Ectodermal cell (in vitro differentiated cells): Measurements from ENCODE around the gene OGDHL.

Experiments
- H3K27ac ChIP-seq: 2 replicates; pipeline ENCODE4 v1.7.0; 2013; ENCODE audit warnings: mild to moderate bottlenecking, low read depth, low read length; ENCODE audit not compliant: insufficient read depth, poor library complexity, severe bottlenecking
- H3K27me3 ChIP-seq: 2 replicates; pipeline ENCODE4 v1.7.0; 2013; ENCODE audit warnings: mild to moderate bottlenecking, low read length; ENCODE audit not compliant: insufficient read depth, control insufficient read depth, poor library complexity, severe bottlenecking
- H3K36me3 ChIP-seq: one replicate; pipeline ENCODE4 v1.7.0; 2013; ENCODE audit warnings: low read length; ENCODE audit not compliant: control insufficient read depth, insufficient read depth
- H3K4me1 ChIP-seq: one replicate; pipeline ENCODE4 v1.7.0; 2013; ENCODE audit warnings: low read length; ENCODE audit not compliant: control insufficient read depth, insufficient read depth
- H3K4me3 ChIP-seq: 2 replicates; pipeline ENCODE4 v1.7.0; 2013; ENCODE audit warnings: low read depth, low read length, control low read depth; ENCODE audit not compliant: insufficient read depth
- H3K9me3 ChIP-seq: 2 replicates; pipeline ENCODE4 v1.7.0; 2013; ENCODE audit warnings: mild to moderate bottlenecking, low read length, moderate library complexity; ENCODE audit not compliant: control insufficient read depth
- WGBS, 2 experiments: methylation state at CpG; one replicate each; pipeline ENCODE4 v1.1.7; 2013; ENCODE audit warnings: missing lambda C conversion rate in 2 of 2; 5-methylcytosine and 5-hydroxymethylcytosine counted together

The OGDHL gene

DNA sequence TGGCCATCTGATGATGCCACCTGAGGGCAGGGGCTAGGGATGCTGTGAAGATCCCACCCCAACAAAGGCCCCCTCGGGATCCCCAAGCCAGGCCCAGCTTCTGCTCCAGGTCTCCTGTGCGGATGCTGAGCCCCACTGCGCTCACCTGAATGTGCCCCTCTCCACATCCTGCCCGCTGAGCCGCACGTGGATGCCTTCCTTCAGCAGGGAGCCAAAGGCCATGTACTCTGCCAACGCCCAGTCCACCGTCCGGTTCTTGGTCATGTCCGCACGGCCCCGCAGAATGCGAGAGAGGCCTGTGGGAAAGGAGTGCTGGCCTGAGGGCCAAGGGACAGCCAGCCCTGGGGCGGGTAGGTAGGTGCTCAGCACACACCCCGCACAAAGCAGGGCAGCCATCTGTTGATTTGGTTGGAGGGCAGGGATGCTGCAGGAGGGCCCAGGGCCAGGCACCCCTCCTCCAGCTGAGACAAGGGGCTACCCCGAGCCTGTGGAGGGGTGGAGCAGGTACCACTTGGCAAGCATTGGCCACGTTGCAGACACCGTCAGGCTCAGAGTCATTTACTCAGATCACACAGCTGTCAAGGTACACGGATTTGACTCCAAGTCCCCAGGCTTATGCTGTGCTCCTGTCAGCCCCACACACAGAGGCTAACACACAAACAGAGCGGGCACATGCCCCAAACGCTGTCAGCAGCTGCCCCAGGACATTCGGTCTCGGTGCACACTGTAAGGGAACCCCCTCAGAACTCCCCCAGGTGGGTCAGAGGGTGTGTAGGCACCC lies 19.2 kb downstream of the OGDHL start:
- Histone ChIP-seq H3K9me3 (no peaks in the 10 kb centered on the region), H3K36me3 (no peaks in the 10 kb centered on the region), H3K27me3 (no peaks in the 10 kb centered on the region), H3K27ac (no peak overlapping the region), H3K4me1 (no peaks in the 10 kb centered on the region), H3K4me3 (no peak overlapping the region)
- WGBS, 2 experiments: 92 to 93% methylated on average over 23 of the region's 23 CpGs

DNA sequence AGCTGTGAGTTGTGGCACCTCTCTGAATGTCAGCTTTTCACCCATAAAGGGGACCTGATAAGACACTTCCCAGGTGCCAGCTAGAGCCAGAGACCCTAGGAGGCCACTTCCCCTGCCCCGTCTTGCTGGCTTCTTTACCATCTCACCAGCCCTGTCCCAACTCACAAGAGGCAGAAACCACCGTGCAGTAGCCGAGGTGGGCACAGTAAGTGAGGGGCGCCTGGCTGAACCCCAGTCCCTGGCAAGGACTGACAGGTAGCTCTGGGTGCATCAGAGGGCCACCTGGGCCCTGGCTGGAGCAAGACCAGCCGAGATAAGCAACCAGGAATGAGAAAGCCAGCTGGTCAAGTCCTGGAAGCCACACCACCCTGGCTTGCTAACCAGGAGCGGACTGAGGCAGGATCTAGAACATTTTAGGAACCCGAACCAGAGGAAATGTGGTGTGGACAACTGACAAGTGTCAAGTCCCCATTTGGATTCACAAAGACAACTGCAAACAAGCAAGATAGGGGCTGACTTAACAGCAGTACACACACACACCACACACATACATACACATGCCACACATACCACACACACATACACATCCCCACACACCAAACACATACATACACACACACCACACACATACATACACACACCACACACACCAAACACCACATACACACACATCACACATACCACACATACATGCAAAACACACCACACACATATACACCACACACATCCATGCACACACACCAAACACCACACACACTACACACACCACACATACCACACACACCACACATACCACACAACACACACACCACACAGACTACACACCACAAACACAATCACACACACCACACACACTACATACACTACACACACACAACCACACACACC lies 20.8 kb downstream of the OGDHL start:
- no peak overlapping the region for H3K27ac ChIP-seq
- 91 to 92% methylated on average over 7 of the region's 7 CpGs for WGBS, 2 experiments
- H3K36me3 ChIP-seq: no peaks in the 10 kb centered on the region
- H3K4me3 ChIP-seq: no peak overlapping the region
- H3K4me1 ChIP-seq: no peaks in the 10 kb centered on the region
- H3K9me3 ChIP-seq: no peaks in the 10 kb centered on the region
- H3K27me3 ChIP-seq: no peaks in the 10 kb centered on the region

DNA sequence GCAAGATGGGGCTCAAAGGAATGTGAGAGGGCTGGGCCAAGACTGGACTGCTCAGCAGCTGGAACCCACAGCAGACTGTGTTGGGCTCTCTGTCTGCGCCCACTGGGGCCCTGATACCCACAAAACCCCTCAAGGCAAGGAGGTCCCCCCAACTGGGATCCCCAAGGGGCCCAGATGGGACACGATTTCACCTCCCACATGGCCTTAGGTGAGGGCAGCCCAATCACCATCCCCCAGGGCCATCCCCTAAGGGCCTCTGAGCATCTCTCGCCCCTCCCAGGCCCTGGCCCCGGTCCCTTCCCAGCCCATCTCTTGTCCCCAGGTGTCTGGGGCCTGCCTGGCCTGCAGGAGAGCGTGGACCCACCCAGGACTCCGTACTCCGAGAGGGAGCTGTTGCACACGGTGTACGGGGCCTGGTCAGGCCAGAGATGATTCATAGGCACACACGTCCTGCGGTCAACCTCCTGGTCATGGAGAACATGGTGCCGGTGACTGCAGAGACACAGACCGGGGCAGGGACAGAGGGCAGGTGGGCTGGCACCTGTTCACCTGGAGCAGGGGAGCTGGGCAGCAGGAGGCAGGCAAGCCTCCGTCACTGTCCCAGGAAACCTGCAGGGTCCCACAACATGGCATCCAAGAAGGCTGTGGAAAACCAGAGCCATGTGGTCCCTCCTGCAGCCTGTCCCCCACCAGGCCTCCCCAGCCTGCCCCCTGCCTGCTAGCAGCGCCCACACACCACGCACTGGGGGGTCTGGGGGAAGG lies 21.6 kb downstream of the OGDHL start:
- no peak overlapping the region for H3K4me3 ChIP-seq
- H3K27ac ChIP-seq: no peak overlapping the region
- H3K36me3 ChIP-seq: no peaks in the 10 kb centered on the region
- no peaks in the 10 kb centered on the region for H3K4me1 ChIP-seq
- H3K27me3 ChIP-seq: no peaks in the 10 kb centered on the region
- 92 to 93% methylated on average over 16 of the region's 16 CpGs for WGBS, 2 experiments
- no peaks in the 10 kb centered on the region for H3K9me3 ChIP-seq

DNA sequence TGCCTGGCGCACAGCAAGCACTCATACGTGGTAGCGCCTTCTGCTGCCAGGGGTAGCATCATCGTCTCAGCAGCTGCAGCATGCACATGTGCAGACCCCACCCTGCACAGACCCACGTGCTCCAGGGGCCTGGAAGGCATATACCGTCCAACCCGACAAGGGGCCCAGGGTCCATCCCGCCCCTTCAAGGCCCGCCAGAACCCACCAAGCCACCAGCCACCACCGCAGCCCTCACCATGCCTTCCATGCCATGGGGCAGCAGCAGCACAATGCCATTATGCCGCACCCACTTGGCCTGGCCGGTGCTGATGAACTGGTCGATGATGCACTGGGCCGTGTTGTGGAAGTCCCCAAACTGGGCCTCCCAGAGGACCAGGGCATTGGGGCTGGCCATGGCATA lies 22.7 kb downstream of the OGDHL start:
- Histone ChIP-seq H3K4me3 (no peak overlapping the region), H3K4me1 (no peaks in the 10 kb centered on the region)
- WGBS, 2 experiments: 87 to 89% methylated on average over 14 of the region's 14 CpGs

DNA sequence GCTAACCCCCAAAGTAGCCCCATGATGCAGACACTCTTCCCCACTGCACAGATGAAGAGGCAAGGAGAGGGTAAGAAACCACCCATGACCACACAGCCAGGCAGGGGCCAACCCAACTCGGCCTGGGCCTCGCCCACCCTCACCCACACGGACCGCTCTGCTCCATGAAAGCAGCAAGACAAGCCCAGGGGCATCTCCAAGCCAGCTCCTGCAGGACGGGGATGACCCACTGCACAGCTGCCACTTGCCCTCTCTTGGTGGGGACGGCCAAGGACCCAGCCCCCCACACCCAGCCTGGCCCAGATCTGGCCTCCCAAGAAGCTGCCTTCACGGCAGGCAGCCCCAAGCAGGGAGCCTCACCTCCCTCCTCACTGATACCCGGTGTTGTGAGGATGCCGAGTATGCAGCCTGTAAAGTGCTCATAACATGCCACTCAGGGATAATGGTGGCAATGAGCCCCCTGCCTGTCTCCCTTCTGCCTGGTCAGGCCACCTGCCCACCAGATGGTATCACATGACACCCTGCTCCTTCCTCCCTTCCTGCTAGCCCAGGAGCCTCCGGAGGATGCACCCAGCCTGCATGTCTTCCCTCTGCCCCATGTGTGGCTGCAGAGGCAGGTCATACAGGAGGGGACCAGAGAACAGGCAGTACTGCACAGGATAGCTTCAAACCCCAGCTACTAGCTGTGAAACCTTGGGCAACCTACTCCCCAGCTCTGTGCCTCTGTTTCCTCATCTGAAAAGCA lies 23.3 kb downstream of the OGDHL start:
- H3K27me3 ChIP-seq: no peaks in the 10 kb centered on the region
- 94 to 95% methylated on average over 10 of the region's 10 CpGs for WGBS, 2 experiments
- no peaks in the 10 kb centered on the region for H3K9me3 ChIP-seq
- H3K4me3 ChIP-seq: no peak overlapping the region
- no peaks in the 10 kb centered on the region for H3K36me3 ChIP-seq
- H3K27ac ChIP-seq: no peak overlapping the region
- H3K4me1 ChIP-seq: no peaks in the 10 kb centered on the region

More for the DNA sequence above, 22.7 kb downstream of the OGDHL start:
- Histone ChIP-seq H3K36me3 (no peaks in the 10 kb centered on the region), H3K27ac (no peak overlapping the region), H3K27me3 (no peaks in the 10 kb centered on the region), H3K9me3 (no peaks in the 10 kb centered on the region)

DNA sequence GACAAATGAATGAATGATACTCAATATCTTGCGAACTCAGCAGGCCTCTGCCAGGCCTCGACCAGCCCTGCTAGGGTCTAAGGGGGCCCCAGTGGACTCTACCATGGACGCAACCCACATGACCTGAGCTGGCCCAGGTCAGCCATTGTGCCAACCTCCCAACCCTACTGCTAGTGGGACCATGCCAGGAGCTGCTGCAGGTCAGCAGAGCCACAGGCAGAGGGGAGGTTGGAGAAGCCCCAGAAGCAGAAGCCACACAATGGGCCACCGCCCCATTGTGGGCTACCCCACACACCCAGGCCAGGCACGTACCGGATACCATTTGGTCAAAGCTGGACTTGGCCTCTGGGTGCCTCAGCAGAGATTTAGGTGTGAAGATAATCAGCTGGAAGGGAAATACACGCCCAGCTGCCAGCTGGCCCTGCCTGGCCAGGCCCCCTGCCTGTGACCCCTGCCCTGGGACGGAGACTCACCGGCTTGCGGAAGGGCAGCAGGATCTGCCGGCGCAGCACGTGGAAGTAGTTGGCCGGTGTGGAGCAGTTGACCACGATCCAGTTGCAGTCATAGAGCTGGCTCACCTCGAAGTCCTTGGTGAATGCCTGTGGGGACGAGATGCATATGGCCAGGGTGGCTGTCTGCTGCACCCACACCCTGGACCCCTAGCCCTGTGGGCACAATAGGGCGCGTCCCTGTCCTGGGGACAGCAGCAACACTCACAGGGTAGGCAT lies 24.5 kb downstream of the OGDHL start:
- H3K9me3 ChIP-seq: no peaks in the 10 kb centered on the region
- H3K36me3 ChIP-seq: no peaks in the 10 kb centered on the region
- WGBS, 2 experiments: 94 to 96% methylated on average over 19 of the region's 19 CpGs
- H3K27ac ChIP-seq: no peak overlapping the region
- H3K4me3 ChIP-seq: no peak overlapping the region
- no peaks in the 10 kb centered on the region for H3K27me3 ChIP-seq
- no peaks in the 10 kb centered on the region for H3K4me1 ChIP-seq

DNA sequence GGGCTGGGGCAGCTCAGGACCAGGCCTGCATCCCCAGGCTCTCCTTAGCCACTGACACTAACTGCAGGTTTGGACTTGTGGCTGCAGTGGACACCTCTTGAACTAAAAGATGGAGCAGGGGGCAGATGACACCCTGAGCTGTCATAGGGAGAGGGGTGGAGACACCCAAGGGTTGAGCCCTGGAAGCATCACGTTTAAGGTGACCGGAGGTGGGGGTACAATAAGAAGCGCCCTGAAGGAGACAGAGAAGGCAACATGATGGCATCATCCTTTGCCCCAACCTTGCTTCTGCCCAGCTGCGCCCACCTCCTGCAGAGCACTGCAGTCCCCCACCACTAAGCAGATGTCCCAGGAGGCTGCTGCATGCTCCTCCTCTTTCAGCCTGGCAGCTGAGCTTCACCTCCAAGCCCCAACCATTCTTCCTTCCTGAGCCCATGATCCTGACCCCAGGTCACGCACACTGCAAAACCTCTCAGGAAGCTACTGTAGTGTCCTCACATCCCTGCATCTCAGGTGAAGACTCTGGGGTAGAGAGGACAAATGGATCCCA lies 25.5 kb downstream of the OGDHL start:
- H3K9me3 ChIP-seq: no peaks in the 10 kb centered on the region
- no peak overlapping the region for H3K4me3 ChIP-seq
- WGBS, 2 experiments: 96% methylated on average over 5 of the region's 5 CpGs
- no peak overlapping the region for H3K27ac ChIP-seq
- H3K27me3 ChIP-seq: no peaks in the 10 kb centered on the region
- H3K4me1 ChIP-seq: no peaks in the 10 kb centered on the region
- H3K36me3 ChIP-seq: no peaks in the 10 kb centered on the region

DNA sequence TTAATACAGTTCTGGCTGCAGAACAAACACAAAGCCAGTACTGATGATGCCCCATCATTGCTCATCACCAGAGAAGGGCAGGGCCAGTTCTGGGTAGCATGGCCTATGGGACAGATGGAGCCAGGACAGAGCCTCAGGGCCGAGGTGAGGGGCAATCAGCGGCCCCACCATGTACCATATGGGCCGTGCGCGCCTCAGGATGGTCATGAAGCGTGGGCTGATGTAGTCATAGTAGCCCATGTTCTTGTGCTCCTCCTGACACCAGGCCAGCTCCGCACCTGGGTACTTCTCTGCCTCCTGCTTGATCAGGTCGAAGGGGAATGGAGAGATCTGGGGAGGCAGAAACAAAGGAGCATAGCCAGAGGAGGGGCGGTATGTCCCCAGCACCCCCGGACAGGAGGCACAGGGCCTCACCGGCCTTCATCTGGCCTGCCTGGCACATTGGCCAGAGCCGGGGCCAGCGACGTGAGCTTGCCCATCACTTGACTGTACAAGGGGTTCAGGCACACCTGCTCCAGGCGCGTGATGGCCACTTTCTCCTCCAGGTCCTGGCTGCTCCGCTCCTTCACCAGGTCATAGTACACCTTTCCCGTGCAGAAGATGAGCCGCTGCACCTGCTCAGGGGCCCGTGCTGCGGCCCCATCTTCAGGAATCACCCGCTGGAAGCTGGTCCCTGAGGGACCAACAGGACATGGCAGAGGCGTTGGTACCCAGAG lies 26.1 kb downstream of the OGDHL start:
- Histone ChIP-seq H3K9me3 (no peaks in the 10 kb centered on the region), H3K4me1 (no peaks in the 10 kb centered on the region), H3K36me3 (no peaks in the 10 kb centered on the region), H3K4me3 (no peak overlapping the region), H3K27me3 (no peaks in the 10 kb centered on the region), H3K27ac (no peak overlapping the region)
- WGBS, 2 experiments: 93% methylated on average over 23 of the region's 23 CpGs
